NB4 (cell line): Measurements from ENCODE around the gene ADGRE3.

ENCODE experiments used
- CTCF ChIP-seq: IDR thresholded peaks from one replicate; pipeline ENCODE4 v1.5.1; 2012; ENCODE audit warnings: low read depth, low read length
- MAX ChIP-seq: IDR thresholded peaks from 2 replicates; pipeline ENCODE4 v1.6.1; 2011; ENCODE audit warnings: low read depth, low read length
- POLR2A ChIP-seq: IDR thresholded peaks from 2 replicates; pipeline ENCODE4 v1.6.1; 2011; ENCODE audit warnings: mild to moderate bottlenecking; ENCODE audit not compliant: insufficient read length; ENCODE audit errors: extremely low read depth

- TF ChIP-seq MAX (no peak), CTCF (no peak), POLR2A (no peak)
These were observed 98.3 kb downstream of the ADGRE3 start for GRCh38 chr19:14576363-14576762.
